IMR-90 (cell line): ENCODE results near the gene OPALIN. TPM values are rescaled to one million over a fixed set of nuclear protein-coding genes. Genes with fewer than 3 reads are reported as not detected.

ENCODE experiments used
- ATAC-seq: fragments of 200-7000 bp; cut with Tn5 transposase; 2 replicates; pipeline ENCODE4 v1.9.1; 2020; ENCODE audit warnings: low read depth, mild to moderate bottlenecking, moderate library complexity
- BruUV-seq: library from RNA; stranded (reverse); fragments of 400-500 nt; replicated peaks from 2 replicates; lab custom pipeline; 2021; lab: Mats Ljungman, UMichigan
- CTCF ChIA-PET: fragments of 300-600 bp; formaldehyde crosslinking; extraction: SDS; loops from one replicate; lab custom pipeline; 2021; ENCODE audit warnings: antibody characterized with exemption; lab: Yijun Ruan, JAX
- POLR2A ChIA-PET: fragments of 300-600 bp; sonication (Branson Sonifier 250); formaldehyde crosslinking; loops from one replicate; lab custom pipeline; 2022; ENCODE audit warnings: antibody characterized with exemption; ENCODE audit not compliant: unreplicated experiment; lab: Charles Lee
- DNase-seq: peaks from one replicate; pipeline ENCODE4 v3.0.0; 2013
- H2AFZ ChIP-seq: replicated peaks from 2 replicates; pipeline ENCODE3; 2013; ENCODE audit warnings: low read length, mild to moderate bottlenecking; ENCODE audit not compliant: poor library complexity
- H2AK5ac ChIP-seq: 2 replicates; pipeline ENCODE4 v1.6.1; 2013; ENCODE audit warnings: low read depth, low read length, inconsistent platforms
- H2AK9ac ChIP-seq: replicated peaks from 2 replicates; pipeline ENCODE3; 2013; ENCODE audit warnings: mild to moderate bottlenecking, low read depth, low read length, moderate library complexity; ENCODE audit not compliant: poor library complexity
- H2BK120ac ChIP-seq: 2 replicates; pipeline ENCODE4 v1.6.1; 2013; ENCODE audit warnings: low read depth, low read length, inconsistent platforms
- H2BK15ac ChIP-seq: 3 replicates; pipeline ENCODE4 v1.6.1; 2013; ENCODE audit warnings: low read depth, low read length, inconsistent platforms
- H2BK20ac ChIP-seq: 2 replicates; pipeline ENCODE4 v1.6.1; 2013; ENCODE audit warnings: low read depth, mild to moderate bottlenecking, inconsistent platforms, low read length, moderate library complexity
- H2BK5ac ChIP-seq: 2 replicates; pipeline ENCODE4 v1.6.1; 2013; ENCODE audit warnings: mild to moderate bottlenecking, low read depth, low read length, inconsistent platforms; ENCODE audit not compliant: poor library complexity, severe bottlenecking
- H3K14ac ChIP-seq: replicated peaks from 2 replicates; pipeline ENCODE4 v1.6.1; 2013; ENCODE audit warnings: low read depth, low read length, inconsistent platforms
- H3K18ac ChIP-seq: 2 replicates; pipeline ENCODE4 v1.6.1; 2013; ENCODE audit warnings: low read depth, low read length, control low read depth
- H3K23ac ChIP-seq: 2 replicates; pipeline ENCODE4 v1.6.1; 2013; ENCODE audit warnings: low read depth, low read length, inconsistent platforms
- H3K27ac ChIP-seq: 2 replicates; pipeline ENCODE4 v1.5.1; 2013; ENCODE audit warnings: mild to moderate bottlenecking, control low read depth, low read length; ENCODE audit not compliant: insufficient read depth
- H3K27me3 ChIP-seq: 2 replicates; pipeline ENCODE4 v1.6.1; 2013; ENCODE audit warnings: low read length; ENCODE audit not compliant: control insufficient read depth, insufficient read depth
- H3K36me3 ChIP-seq: 2 replicates; pipeline ENCODE4 v1.6.1; 2013; ENCODE audit warnings: low read length, mixed read lengths; ENCODE audit not compliant: control insufficient read depth, insufficient read depth
- H3K4ac ChIP-seq: 2 replicates; pipeline ENCODE4 v1.6.1; 2013; ENCODE audit warnings: low read depth, low read length, inconsistent platforms
- H3K4me1 ChIP-seq: 2 replicates; pipeline ENCODE4 v1.6.1; 2013; ENCODE audit warnings: low read length, mixed read lengths; ENCODE audit not compliant: control insufficient read depth, insufficient read depth
- H3K4me2 ChIP-seq: 2 replicates; pipeline ENCODE4 v1.6.1; 2013; ENCODE audit warnings: low read depth, mild to moderate bottlenecking, control low read depth, low read length, moderate library complexity
- H3K4me3 ChIP-seq: 2 replicates; pipeline ENCODE4 v1.5.1; 2013; ENCODE audit warnings: low read depth, mild to moderate bottlenecking, control low read depth, low read length, moderate library complexity; ENCODE audit not compliant: insufficient read depth
- H3K56ac ChIP-seq: 2 replicates; pipeline ENCODE4 v1.6.1; 2013; ENCODE audit warnings: low read length, inconsistent platforms; ENCODE audit not compliant: insufficient read depth; ENCODE audit errors: extremely low read depth
- H3K79me1 ChIP-seq, 2 experiments: 2 replicates each; pipeline ENCODE4 v1.6.1; 2013; ENCODE audit warnings: low read length in 2 of 2, inconsistent platforms in 1 of 2, low read depth in 1 of 2
- H3K9ac ChIP-seq: 2 replicates; pipeline ENCODE4 v1.6.1; 2013; ENCODE audit warnings: low read depth, low read length, control low read depth
- H3K9me1 ChIP-seq: 2 replicates; pipeline ENCODE4 v1.6.1; 2013; ENCODE audit warnings: low read length, inconsistent platforms; ENCODE audit not compliant: insufficient read depth
- H3K9me3 ChIP-seq: 2 replicates; pipeline ENCODE4 v1.6.1; 2013; ENCODE audit warnings: low read length; ENCODE audit not compliant: control insufficient read depth, insufficient read depth
- H4K20me1 ChIP-seq: 2 replicates; pipeline ENCODE4 v1.6.1; 2013; ENCODE audit warnings: low read length, inconsistent platforms; ENCODE audit not compliant: insufficient read depth
- H4K5ac ChIP-seq: 2 replicates; pipeline ENCODE4 v1.6.1; 2013; ENCODE audit warnings: mild to moderate bottlenecking, low read depth, low read length, control low read depth
- H4K8ac ChIP-seq, 2 experiments: 2 replicates each; pipeline ENCODE4 v1.6.1; 2013; ENCODE audit warnings: low read depth in 2 of 2, low read length in 2 of 2, control low read depth in 1 of 2, inconsistent platforms in 1 of 2
- H4K91ac ChIP-seq: 2 replicates; pipeline ENCODE4 v1.6.1; 2013; ENCODE audit warnings: low read depth, low read length, inconsistent platforms; ENCODE audit not compliant: insufficient read depth
- BHLHE40 ChIP-seq: fragments of 150-350 bp; IDR thresholded peaks from 2 replicates; pipeline ENCODE4 v1.6.1; 2016; ENCODE audit warnings: mild to moderate bottlenecking, low read depth, low read length
- CEBPB ChIP-seq: IDR thresholded peaks from 2 replicates; pipeline ENCODE4 v1.6.1; 2012; ENCODE audit warnings: low read depth, low read length, improper control_type of control experiment
- CTCF ChIP-seq: conservative IDR thresholded peaks from 2 replicates; pipeline ENCODE4 v1.5.1; 2012; ENCODE audit warnings: mild to moderate bottlenecking, low read depth, low read length, improper control_type of control experiment
- ELK1 ChIP-seq: fragments of 150-350 bp; IDR thresholded peaks from 2 replicates; pipeline ENCODE4 v1.6.1; 2016; ENCODE audit warnings: low read depth, mild to moderate bottlenecking, low read length, moderate library complexity, borderline replicate concordance
- NFE2L2 ChIP-seq: fragments of 150-350 bp; IDR thresholded peaks from 2 replicates; pipeline ENCODE4 v1.6.1; 2016; ENCODE audit warnings: low read depth, mild to moderate bottlenecking, low read length
- RCOR1 ChIP-seq: IDR thresholded peaks from 2 replicates; pipeline ENCODE4 v1.6.1; 2012; ENCODE audit warnings: mild to moderate bottlenecking, low read length, improper control_type of control experiment; ENCODE audit not compliant: insufficient replicate concordance
- RFX5 ChIP-seq: IDR thresholded peaks from 2 replicates; pipeline ENCODE4 v1.8.0; 2012; ENCODE audit warnings: low read depth, mild to moderate bottlenecking, low read length, moderate library complexity
- WGBS, 2 experiments: methylation state at CpG; one replicate each; pipeline versions ENCODE4 v1.1.5 to v1.1.7; 2013; ENCODE audit warnings: missing lambda C conversion rate in 2 of 2; ENCODE audit not compliant: insufficient read length in 1 of 2; ENCODE audit errors: extremely low coverage in 2 of 2; 5-methylcytosine and 5-hydroxymethylcytosine counted together
- dilution Hi-C: fragments of 300-500 bp; cut with HindIII; formaldehyde crosslinking; loops from one replicate; pipeline ENCODE4 v1.14.3; 2018; ENCODE audit warnings: low sequenced_read_pairs; ENCODE audit not compliant: unreplicated experiment
- in situ Hi-C: fragments of 300-500 bp; cut with MboI; formaldehyde crosslinking; loops from 3 replicates; pipeline ENCODE4 v1.14.3; 2019; ENCODE audit warnings: low sequenced_read_pairs, inconsistent platforms, mixed read lengths
- intact Hi-C: fragments of 100-400 bp; cut with micrococcal nuclease; formaldehyde crosslinking; loops from 2 replicates; pipeline ENCODE4 v1.10.0; 2022
- polyA plus RNA-seq, 3 experiments: library from polyadenylated mRNA; depleted of rRNA; stranded (reverse); fragments of >200 nt; gene quantifications; 2 replicates each; pipeline ENCODE4 v1.2.3, GENCODE V29; 2012; ENCODE audit warnings: low replicate concordance in 1 of 3
- total RNA-seq: library from RNA; depleted of rRNA; stranded (reverse); fragments of >200 nt; gene quantifications from 2 replicates; pipeline ENCODE4 v1.2.3, GENCODE V29; 2012

Gene OPALIN
- total and polyA plus RNA-seq, 2 of the 4 experiments (the other 2 are of a cell fraction), result not detected

- no peak for ATAC-seq
- BruUV-seq, result no TSS peak
- H4K8ac ChIP-seq, result no peak overlapping the region
- intact Hi-C loops (no loop called here), in situ Hi-C loops (no loop called here), dilution Hi-C loops (no loop called here)
- H3K79me1 ChIP-seq, result no peaks in the 10 kb centered on the region
- no peak overlapping the region for H4K5ac ChIP-seq
- H3K27ac ChIP-seq, result no peak overlapping the region
- no peak overlapping the region for H3K4ac ChIP-seq
- no peak overlapping the region for H2AFZ ChIP-seq
- ChIA-PET CTCF (no interaction called here), POLR2A (no interaction called here)
- H3K36me3 ChIP-seq, result no peaks in the 10 kb centered on the region
- no peaks in the 10 kb centered on the region for H3K4me1 ChIP-seq
- no peak overlapping the region for H2AK9ac ChIP-seq
- H3K4me3 ChIP-seq, result no peak overlapping the region
- no peak overlapping the region for H2AK5ac ChIP-seq
- H4K91ac ChIP-seq, result no peak overlapping the region
- no peak overlapping the region for H2BK15ac ChIP-seq
- no peak for DNase-seq
- H2BK20ac ChIP-seq, result no peak overlapping the region
- H3K9ac ChIP-seq, result no peak overlapping the region
- H3K9me3 ChIP-seq, result no peaks in the 10 kb centered on the region
- no peaks in the 10 kb centered on the region for H4K20me1 ChIP-seq
- H3K27me3 ChIP-seq, result peaks cover 38% of the 10 kb centered on the region
- no peak for TF ChIP-seq CEBPB
- no peak for TF ChIP-seq RCOR1
- TF ChIP-seq BHLHE40, result no peak
- no peak for TF ChIP-seq CTCF
- TF ChIP-seq ELK1, result no peak
- TF ChIP-seq NFE2L2, result no peak
- TF ChIP-seq RFX5, result no peak
- WGBS, 2 experiments, result no CpG with 5 or more reads among the region's 3 CpGs
- no peak overlapping the region for H2BK5ac ChIP-seq
- H3K18ac ChIP-seq, result no peak overlapping the region
- H2BK120ac ChIP-seq, result no peak overlapping the region
- no peaks in the 10 kb centered on the region for H3K9me1 ChIP-seq
- no peak overlapping the region for H3K56ac ChIP-seq
- H3K23ac ChIP-seq, result no peak overlapping the region
- H3K4me2 ChIP-seq, result no peak overlapping the region
- no peak overlapping the region for H3K14ac ChIP-seq
Measured at GRCh38 chr10:96400465-96400864, 41.7 kb upstream of the OPALIN start.
